K562 (cell line): ENCODE results near the gene DGKA. TPM values are rescaled to one million over a fixed set of nuclear protein-coding genes. Genes with fewer than 3 reads are reported as not detected.

Source experiments
- BACH1 ChIP-seq: fragments of 200-800 bp; sonication (Bioruptor generic); IDR thresholded peaks from 2 replicates; pipeline ENCODE4 v1.6.1; 2016; ENCODE audit warnings: missing genetic modification characterization, missing compliant biosample characterization
- E2F6 ChIP-seq, 2 experiments: IDR thresholded peaks; 2 replicates each; pipeline ENCODE4 v1.6.1; 2011; ENCODE audit warnings: borderline replicate concordance in 1 of 2, control low read depth in 1 of 2, low read depth in 1 of 2, low read length in 1 of 2, mild to moderate bottlenecking in 1 of 2, mixed read lengths in 1 of 2, moderate library complexity in 1 of 2; ENCODE audit not compliant: insufficient read depth in 1 of 2, insufficient read length in 1 of 2, poor library complexity in 1 of 2, severe bottlenecking in 1 of 2; ENCODE audit errors: extremely low read depth in 1 of 2
- ID3 ChIP-seq, 2 experiments: fragments of 250-450 bp in 1 of 2; fragments of 450-650 bp in 1 of 2; sonication (Bioruptor Pico) in 1 of 2; IDR thresholded peaks; 2 replicates each; pipeline versions ENCODE4 v1.6.1 to v1.8.0; 2016 to 2021; ENCODE audit warnings: mild to moderate bottlenecking in 2 of 2, moderate library complexity in 2 of 2, missing compliant biosample characterization in 1 of 2, missing genetic modification characterization in 1 of 2
- MAZ ChIP-seq, 2 experiments: fragments of 450-650 bp in 1 of 2; sonication (generic) in 1 of 2; formaldehyde crosslinking; IDR thresholded peaks in 1 of 2; conservative IDR thresholded peaks in 1 of 2; 2 replicates each; pipeline versions ENCODE4 v1.4.0 to v1.5.0; 2020; ENCODE audit warnings: mild to moderate bottlenecking in 1 of 2, missing genetic modification reagents in 1 of 2
- MYBL2 ChIP-seq, 2 experiments: fragments of 450-650 bp in 1 of 2; sonication (generic) in 1 of 2; formaldehyde crosslinking in 1 of 2; IDR thresholded peaks; 2 replicates each; pipeline versions ENCODE4 v1.6.1 to v1.8.1; 2017 to 2022; ENCODE audit warnings: borderline replicate concordance in 1 of 2, inconsistent platforms in 1 of 2, low read depth in 1 of 2, mild to moderate bottlenecking in 1 of 2, missing genetic modification reagents in 1 of 2, moderate library complexity in 1 of 2
- RAD21 ChIP-seq, 2 experiments: fragments of 250-450 bp in 1 of 2; fragments of 450-650 bp in 1 of 2; sonication (Bioruptor Pico) in 1 of 2; formaldehyde crosslinking in 1 of 2; IDR thresholded peaks in 1 of 2; conservative IDR thresholded peaks in 1 of 2; 2 replicates each; pipeline versions ENCODE4 v1.4.0 to v1.8.0; 2020 to 2022; ENCODE audit warnings: mild to moderate bottlenecking in 2 of 2, moderate library complexity in 1 of 2
- RREB1 ChIP-seq: fragments of 250-450 bp; sonication (Bioruptor Pico); IDR thresholded peaks from 2 replicates; pipeline ENCODE4 v1.4.0; 2020
- TRIM25 ChIP-seq: fragments of 450-650 bp; IDR thresholded peaks from 2 replicates; pipeline ENCODE4 v1.7.0; 2016; ENCODE audit warnings: borderline replicate concordance
- TSHZ1 ChIP-seq: fragments of 250-450 bp; sonication (Bioruptor Pico); IDR thresholded peaks from 2 replicates; pipeline ENCODE4 v1.4.0; 2020; ENCODE audit warnings: mild to moderate bottlenecking, moderate library complexity
- ZNF316 ChIP-seq: fragments of 450-650 bp; IDR thresholded peaks from 2 replicates; pipeline ENCODE4 v1.6.1; 2016
- ZNF384 ChIP-seq: IDR thresholded peaks from 2 replicates; pipeline ENCODE4 v1.6.1; 2012; ENCODE audit warnings: low read depth, low read length, improper control_type of control experiment
- ZNF586 ChIP-seq: fragments of 450-650 bp; formaldehyde crosslinking; conservative IDR thresholded peaks from 2 replicates; pipeline ENCODE4 v1.4.0; 2020; ENCODE audit warnings: mild to moderate bottlenecking, moderate library complexity
- polyA plus RNA-seq, 8 experiments: library from polyadenylated mRNA; depleted of rRNA in 4 of 8; stranded (reverse) in 5 of 8; unstranded in 3 of 8; fragments of >200 nt; fragmentation: Nextera tagmentation in 2 of 8; fragmentation: Illumina TruSeq in 1 of 8; extraction: Ambion mirVana in 2 of 8; extraction: Trizol in 1 of 8; gene quantifications; 2 replicates each; pipeline versions ENCODE4 v1.2.1 to v1.2.3, GENCODE V29; 2011 to 2014; ENCODE audit warnings: inconsistent platforms in 1 of 8, missing spikeins in 1 of 8
- total RNA-seq, 7 experiments: library from RNA; depleted of rRNA in 6 of 7; stranded (reverse); fragments of >200 nt in 6 of 7; fragmentation: Illumina TruSeq in 2 of 7; extraction: Trizol in 2 of 7; gene quantifications; 2 replicates each; pipeline versions ENCODE4 v1.2.1 to v1.2.3, GENCODE V29; 2011 to 2021; ENCODE audit warnings: low replicate concordance in 1 of 7

The DGKA gene
- total and polyA plus RNA-seq, 9 of the 15 experiments (the other 6 are each of a cell fraction or from before 2014, with no cell fraction given) = 3.4 to 12.4 (median 6.2) TPM

GRCh38 chr12:55930771-55931316 lies at the start of gene DGKA (continued):
- TF ChIP-seq TRIM25 = no peak
- TF ChIP-seq RREB1 = no peak
- no peak for TF ChIP-seq ID3 (CRISPR knock-in tag; IDR thresholded peaks at IDR 0.05)
- TF ChIP-seq ID3 (tag; IDR thresholded peaks at IDR 0.05) = no peak
- TF ChIP-seq ZNF316 = no peak
- no peak for TF ChIP-seq BACH1 (tag)
- TF ChIP-seq ZNF586 (CRISPR knock-in tag) = no peak
- no peak for TF ChIP-seq ZNF384
- no peak for TF ChIP-seq E2F6 (IDR thresholded peaks at IDR 0.05; ENCODE audit: borderline replicate concordance in 1 of 2, extremely low read depth in 1 of 2, insufficient read depth in 1 of 2, insufficient read length in 1 of 2, low read depth in 1 of 2, low read length in 1 of 2, poor library complexity in 1 of 2, severe bottlenecking in 1 of 2)
- peak in 1 of 2 experiments; percentile 41; a peak in 2 of 4 replicates for TF ChIP-seq MAZ (CRISPR knock-in tag; conservative IDR thresholded peaks at IDR 0.05 in 1 of 2, IDR thresholded peaks at IDR 0.05 in 1 of 2)
- no peak for TF ChIP-seq TSHZ1 (CRISPR knock-in tag)
- TF ChIP-seq MYBL2 (IDR thresholded peaks at IDR 0.05; ENCODE audit: low read depth) = no peak
- TF ChIP-seq MYBL2 (CRISPR knock-in tag; IDR thresholded peaks at IDR 0.05; ENCODE audit: borderline replicate concordance) = no peak
- peak; percentile 31 to 67 for TF ChIP-seq RAD21 (CRISPR knock-in tag; conservative IDR thresholded peaks at IDR 0.05 in 1 of 2, IDR thresholded peaks at IDR 0.05 in 1 of 2)
